Heart left ventricle (tissue), 16 donors: ENCODE results near the gene CUX1. TPM values are rescaled to one million over a fixed set of nuclear protein-coding genes. Genes with fewer than 3 reads are reported as not detected.

Experiments
- ATAC-seq, 4 donors: fragments of 200-7000 bp; cut with Tn5 transposase; one replicate each; pipeline ENCODE4 v1.9.1; 2020 to 2022; ENCODE audit warnings: moderate library complexity in 4 of 4, mild to moderate bottlenecking in 3 of 4, moderate number of reproducible peaks in 1 of 4
- DNase-seq, 5 donors: peaks; one replicate each; pipeline ENCODE4 v3.0.0-alpha.2; 2020
- H3K27ac ChIP-seq, 12 donors: fragments of 200-600 bp; sonication (generic) in 4 of 12; one replicate each; pipeline versions ENCODE4 v1.5.0 to v1.8.0; 2016 to 2022; ENCODE audit warnings: mild to moderate bottlenecking in 2 of 12
- H3K27me3 ChIP-seq, 9 donors: fragments of 200-600 bp; sonication (generic) in 2 of 9; one replicate each; pipeline versions ENCODE4 v1.5.1 to v1.8.0; 2016 to 2022; ENCODE audit warnings: mild to moderate bottlenecking in 3 of 9
- H3K36me3 ChIP-seq, 9 donors: fragments of 200-600 bp; sonication (generic) in 2 of 9; one replicate each; pipeline versions ENCODE4 v1.5.0 to v1.8.0; 2018 to 2022; ENCODE audit warnings: mild to moderate bottlenecking in 2 of 9
- H3K4me1 ChIP-seq, 12 donors: fragments of 200-600 bp; sonication (generic) in 4 of 12; one replicate each; pipeline versions ENCODE4 v1.5.0 to v1.8.0; 2016 to 2022; ENCODE audit warnings: mild to moderate bottlenecking in 3 of 12
- H3K4me3 ChIP-seq, 12 donors: fragments of 200-600 bp; sonication (generic) in 4 of 12; one replicate each; pipeline versions ENCODE4 v1.5.0 to v1.8.0; 2017 to 2022; ENCODE audit warnings: mild to moderate bottlenecking in 9 of 12, moderate library complexity in 4 of 12
- H3K9me3 ChIP-seq, 12 donors: fragments of 200-600 bp; sonication (generic) in 4 of 12; one replicate each; pipeline versions ENCODE4 v1.5.0 to v1.8.0; 2016 to 2022; ENCODE audit warnings: mild to moderate bottlenecking in 1 of 12
- POLR2A ChIP-seq, 2 donors: fragments of 450-650 bp; IDR thresholded peaks; one replicate each; pipeline ENCODE4 v1.6.1; 2017; ENCODE audit warnings: antibody characterized with exemption in 2 of 2, mild to moderate bottlenecking in 2 of 2, moderate library complexity in 2 of 2
- WGBS, 4 donors: extraction: QIAGEN DNeasy Blood & Tissue Kit in 2 of 4; methylation state at CpG; one replicate each; pipeline versions ENCODE4 v1.1.5 to v1.1.7; 2013 to 2018; 5-methylcytosine and 5-hydroxymethylcytosine counted together
- intact Hi-C, 10 donors: fragments of 100-400 bp; cut with DNase I; formaldehyde crosslinking; loops; one replicate each; pipeline versions ENCODE4 v1.11.1 to v1.14.2; 2022
- polyA plus RNA-seq, 2 donors: library from polyadenylated mRNA; stranded (reverse); fragments of 200-250 nt; gene quantifications; one replicate each; pipeline ENCODE4 v1.2.3, GENCODE V29; 2013
- total RNA-seq, 9 donors: library from RNA; depleted of rRNA in 2 of 9; stranded (reverse); fragments of >200 nt in 2 of 9; fragmentation: NEBNext Ultra II Directional in 3 of 9; extraction: Animal tissue kit (Norgen Biotek cat#: 25700) in 3 of 9; gene quantifications; one replicate each; pipeline versions ENCODE4 v1.1.0 to v1.2.4, GENCODE V29; 2016 to 2023
- TF ChIP-seq, protein P1 (sequence below), 12 donors: fragments of 200-600 bp; sonication (generic) in 4 of 12; IDR thresholded peaks; one replicate each; pipeline versions ENCODE4 v1.5.0 to v1.8.0; 2018 to 2022; ENCODE audit warnings: antibody characterized with exemption in 12 of 12, mild to moderate bottlenecking in 5 of 12
- donor health status: ischemic (EF 13 %, LVEDD 7.1; RV severe dilation, severe dysfunction).
- donor health status: healthy with polysubstance abuse.
- donor health status: DM: no; HTN: yes; CAD: no.
- donor health status: DM: no; HTN: no; CAD: no.
- donor health status: ischemic (EF 25% LVEDD 6.9; RV normal size, moderate dysfunction).
- donor health status: ischemic (EF 25% LVEDD 5.7; RV mildly dilated, moderate dysfunction).
- donor health status: healthy.
- donor health status: DM: yes; HTN: yes; CAD: no.
- donor health status: ischemic (EF 35%, LVEDD 5.7; RV mildly dilated, moderate dysfunction).
- donor health status: nonischemic (EF 11% LVEDD 7.7; RV severe dilation, severe dysfunction).
- donor health status: DM: yes; HTN: yes; CAD: no.
- donor health status: PGD.
- donor health status: ischemic (EF 29% LVEDD 5.4; RV normal size, mild dysfunction).
- donor health status: nonischemic (EF 23%, LVEDD 6.1; RV moderate dilation, normal function).

The CUX1 gene
- total and polyA plus RNA-seq, 11 donors: 51.9 to 173 (median 122) TPM

DNA sequence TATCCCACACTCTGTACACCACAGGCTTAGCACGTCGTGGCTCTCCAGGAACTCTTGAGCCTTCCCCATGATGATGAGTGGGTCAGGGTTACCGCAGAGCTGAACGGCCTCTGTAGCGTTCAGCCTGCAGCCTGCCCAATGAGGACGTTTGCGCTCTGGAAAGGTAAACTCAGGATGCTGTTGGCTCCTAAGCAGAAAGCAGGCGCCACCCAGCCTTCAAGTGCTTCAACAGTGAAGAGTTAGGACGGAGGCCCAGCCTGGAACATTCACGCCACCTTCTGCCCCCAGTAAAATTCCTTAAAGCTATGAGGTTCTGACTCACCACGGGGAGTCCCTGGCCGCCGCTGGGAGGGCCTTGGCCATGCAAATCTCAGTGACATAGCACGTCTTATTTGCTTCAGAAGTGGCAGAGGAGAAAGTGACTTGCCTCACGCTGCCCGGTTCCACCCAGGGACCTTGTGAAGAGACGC lies 307.7 kb downstream of the CUX1 start:
- Histone ChIP-seq H3K4me3 (no peak overlapping the region), H3K36me3 (peaks cover 0 to 13% (median 0%) of the 10 kb centered on the region in 9 donors), H3K4me1 (peaks cover 0 to 21% (median 7%) of the 10 kb centered on the region in 12 donors), H3K9me3 (no peaks in the 10 kb centered on the region), H3K27me3 (no peaks in the 10 kb centered on the region), H3K27ac (peak overlapping the region in 2 of 12 donors; percentile 26 to 53)
- ATAC-seq: peak; percentile 64 to 94 (median 90)
- intact Hi-C loops: loop anchor here in 2 of 10 donors (10.0 kb wide), 1 partner anchor 310 kb away; the partner anchor contains the start of gene CUX1 (in 2 of the 2)
- TF ChIP-seq POLR2A (IDR thresholded peaks at IDR 0.05): no peak
- TF ChIP-seq, protein P1, sequence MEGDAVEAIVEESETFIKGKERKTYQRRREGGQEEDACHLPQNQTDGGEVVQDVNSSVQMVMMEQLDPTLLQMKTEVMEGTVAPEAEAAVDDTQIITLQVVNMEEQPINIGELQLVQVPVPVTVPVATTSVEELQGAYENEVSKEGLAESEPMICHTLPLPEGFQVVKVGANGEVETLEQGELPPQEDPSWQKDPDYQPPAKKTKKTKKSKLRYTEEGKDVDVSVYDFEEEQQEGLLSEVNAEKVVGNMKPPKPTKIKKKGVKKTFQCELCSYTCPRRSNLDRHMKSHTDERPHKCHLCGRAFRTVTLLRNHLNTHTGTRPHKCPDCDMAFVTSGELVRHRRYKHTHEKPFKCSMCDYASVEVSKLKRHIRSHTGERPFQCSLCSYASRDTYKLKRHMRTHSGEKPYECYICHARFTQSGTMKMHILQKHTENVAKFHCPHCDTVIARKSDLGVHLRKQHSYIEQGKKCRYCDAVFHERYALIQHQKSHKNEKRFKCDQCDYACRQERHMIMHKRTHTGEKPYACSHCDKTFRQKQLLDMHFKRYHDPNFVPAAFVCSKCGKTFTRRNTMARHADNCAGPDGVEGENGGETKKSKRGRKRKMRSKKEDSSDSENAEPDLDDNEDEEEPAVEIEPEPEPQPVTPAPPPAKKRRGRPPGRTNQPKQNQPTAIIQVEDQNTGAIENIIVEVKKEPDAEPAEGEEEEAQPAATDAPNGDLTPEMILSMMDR (IDR thresholded peaks at IDR 0.05): peak in 6 of 12 donors; percentile 5 to 43 (median 20)
- WGBS, 4 donors: 69 to 75% (median 72%) methylated on average over 13 to 17 of the region's 17 CpGs
- DNase-seq: peak in 4 of 5 donors; percentile 32 to 74 (median 52)

DNA sequence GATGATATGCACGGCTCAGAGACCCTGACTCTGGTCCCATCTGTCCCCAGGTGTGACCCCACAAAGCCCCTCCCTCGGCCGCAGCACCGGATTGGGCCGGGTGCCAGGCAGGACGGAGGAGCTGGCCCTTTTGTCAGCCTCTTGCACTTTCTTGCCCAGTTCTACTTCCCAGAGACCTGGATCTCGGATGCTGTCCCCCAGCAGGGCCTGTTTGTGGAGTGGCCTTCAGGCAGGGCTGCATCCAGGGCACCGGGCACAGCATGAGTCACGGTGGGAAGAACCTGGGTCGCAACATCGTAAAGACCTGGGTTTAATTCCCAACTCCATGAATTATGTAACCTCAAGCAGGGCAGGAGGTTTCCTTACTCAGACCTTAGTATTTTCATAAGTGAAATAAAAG lies 310.9 kb downstream of the CUX1 start:
- WGBS, 4 donors: 92 to 96% (median 96%) methylated on average over 10 to 11 of the region's 11 CpGs
- H3K27me3 ChIP-seq: no peaks in the 10 kb centered on the region
- intact Hi-C loops: loop anchor here in 2 of 10 donors (10.0 kb wide), 1 partner anchor 314 kb away; the partner anchor contains the start of gene CUX1 (in 2 of the 2)
- H3K9me3 ChIP-seq: no peaks in the 10 kb centered on the region
- TF ChIP-seq, protein P1 (IDR thresholded peaks at IDR 0.05): no peak
- TF ChIP-seq POLR2A (IDR thresholded peaks at IDR 0.05): no peak
- H3K4me3 ChIP-seq: no peak overlapping the region
- DNase-seq (no peak), ATAC-seq (no peak)
- H3K4me1 ChIP-seq: peaks cover 0 to 6% (median 0%) of the 10 kb centered on the region in 12 donors
- H3K36me3 ChIP-seq: peaks cover 0 to 14% (median 0%) of the 10 kb centered on the region in 9 donors
- H3K27ac ChIP-seq: no peak overlapping the region

DNA sequence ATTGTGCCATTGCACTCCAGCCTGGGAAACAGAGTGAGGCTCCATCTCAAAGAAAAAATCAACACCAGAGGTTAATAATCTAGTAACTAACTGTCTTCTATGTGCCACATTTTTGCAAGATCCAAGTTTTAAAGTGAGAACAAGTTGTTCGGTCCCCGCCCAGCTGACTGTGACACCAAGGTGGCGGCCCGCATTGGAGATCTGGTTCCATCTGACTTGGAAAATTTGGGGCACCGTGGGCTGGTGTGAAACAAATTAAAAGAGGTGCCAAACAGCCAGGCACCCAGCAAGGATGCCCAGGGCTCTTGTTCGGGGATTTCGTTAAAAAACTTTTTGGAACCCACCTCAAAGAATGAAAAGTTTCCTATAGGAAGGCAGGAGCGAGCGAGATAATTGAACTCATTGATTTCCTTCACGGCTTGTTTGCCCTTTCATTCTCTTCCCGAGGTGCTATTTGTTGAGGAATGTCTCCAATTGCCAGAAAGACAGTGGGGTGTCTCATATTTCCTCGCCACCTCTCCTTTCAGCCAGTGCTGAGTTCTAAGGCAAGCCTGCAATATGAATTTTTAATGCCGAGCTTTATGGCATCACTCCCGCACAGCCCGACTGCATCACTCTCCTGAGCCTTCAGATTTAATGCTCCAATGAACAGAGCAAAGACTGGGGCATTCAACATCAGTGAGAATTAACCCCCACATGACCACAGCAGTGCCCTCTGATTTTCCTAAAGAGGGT lies 312.4 kb downstream of the CUX1 start:
- Histone ChIP-seq H3K27ac (no peak overlapping the region), H3K27me3 (no peaks in the 10 kb centered on the region), H3K9me3 (no peaks in the 10 kb centered on the region), H3K4me1 (peaks cover 0 to 6% (median 0%) of the 10 kb centered on the region in 12 donors), H3K36me3 (peaks cover 0 to 19% (median 0%) of the 10 kb centered on the region in 9 donors), H3K4me3 (no peak overlapping the region)
- WGBS, 4 donors: 89 to 90% (median 90%) methylated on average over 15 of the region's 15 CpGs
- ATAC-seq: no peak
- intact Hi-C loops: loop anchor here in 2 of 10 donors (10.0 kb wide), 1 partner anchor 315 kb away; the partner anchor contains the start of gene CUX1 (in 2 of the 2)
- DNase-seq: no peak
- TF ChIP-seq POLR2A (IDR thresholded peaks at IDR 0.05): no peak
- TF ChIP-seq, protein P1 (IDR thresholded peaks at IDR 0.05): no peak

DNA sequence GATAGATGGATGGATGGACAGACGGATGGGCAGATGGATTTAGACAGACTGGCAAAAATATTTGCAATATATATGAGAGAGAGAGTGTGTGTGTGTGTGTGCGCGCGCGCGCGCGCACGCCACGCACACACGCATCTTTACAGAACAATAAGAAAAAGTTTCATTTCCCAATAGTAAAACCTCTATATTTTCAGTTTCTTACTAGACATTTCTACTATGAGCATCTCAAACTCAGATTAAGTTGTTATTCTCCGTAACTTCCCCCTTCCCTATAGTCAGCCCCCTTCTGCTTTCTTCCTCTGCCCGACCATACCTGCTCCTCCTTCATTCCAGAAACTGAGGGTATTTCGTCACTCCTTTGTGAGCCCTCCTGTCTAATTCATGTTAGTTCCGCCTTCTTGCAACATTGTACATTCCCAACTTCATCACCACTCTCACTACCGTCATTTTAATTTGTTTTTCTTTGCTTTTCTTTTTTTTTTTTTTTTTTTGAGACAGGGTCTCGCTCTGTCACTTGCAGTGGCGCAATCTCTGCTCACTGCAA lies 314.9 kb downstream of the CUX1 start:
- TF ChIP-seq, protein P1 (IDR thresholded peaks at IDR 0.05): no peak
- TF ChIP-seq POLR2A (IDR thresholded peaks at IDR 0.05): no peak
- WGBS, 4 donors: 89 to 94% (median 91%) methylated on average over 18 of the region's 18 CpGs
- intact Hi-C loops: loop anchor here in 1 of 10 donors (2.0 kb wide), 1 partner anchor 55 kb away; no protein-coding TSS in a partner anchor

More for the DNA sequence above, 314.9 kb downstream of the CUX1 start:
- Histone ChIP-seq H3K4me3 (no peak overlapping the region), H3K27ac (peak overlapping the region in 1 of 12 donors; percentile 6), H3K9me3 (no peaks in the 10 kb centered on the region), H3K27me3 (no peaks in the 10 kb centered on the region), H3K36me3 (peaks cover 0 to 20% (median 0%) of the 10 kb centered on the region in 9 donors), H3K4me1 (peaks cover 0 to 6% (median 0%) of the 10 kb centered on the region in 12 donors)
- DNase-seq (no peak), ATAC-seq (no peak)
